Uterus (tissue), 4 donors: ENCODE results near the gene CHST11. TPM values are rescaled to one million over a fixed set of nuclear protein-coding genes. Genes with fewer than 3 reads are reported as not detected.
A peak's percentile ranks its signal among the peaks of the same experiment; 100 is the strongest.
"Not testable (repeated sequence)": the region's sequence is repeated elsewhere in the genome, so short reads cannot be mapped to it uniquely, and the experiment has no call there.

Source experiments
- DNase-seq, 2 donors: peaks; one replicate each; pipeline ENCODE4 v3.0.0-alpha.2; 2019 to 2020
- H3K27ac ChIP-seq, 2 donors: fragments of 200-600 bp; sonication (generic); 1 replicate in 1 of 2; 2 replicates in 1 of 2; pipeline ENCODE4 v1.5.1; 2016 to 2018
- H3K27me3 ChIP-seq, 2 donors: fragments of 200-600 bp; sonication (generic); one replicate each; pipeline ENCODE4 v1.5.1; 2018 to 2019; ENCODE audit warnings: control low read depth in 1 of 2
- H3K36me3 ChIP-seq, 2 donors: fragments of 200-600 bp; sonication (generic); one replicate each; pipeline ENCODE4 v1.5.1; 2019; ENCODE audit warnings: control low read depth in 1 of 2
- H3K4me1 ChIP-seq, 2 donors: fragments of 200-600 bp; sonication (generic); one replicate each; pipeline ENCODE4 v1.5.1; 2018 to 2019; ENCODE audit warnings: control low read depth in 1 of 2
- H3K4me3 ChIP-seq, 2 donors: fragments of 200-600 bp; sonication (generic); 1 replicate in 1 of 2; 2 replicates in 1 of 2; pipeline ENCODE4 v1.5.1; 2018 to 2019; ENCODE audit warnings: mild to moderate bottlenecking in 1 of 2
- H3K9me3 ChIP-seq, 2 donors: fragments of 200-600 bp; sonication (generic); one replicate each; pipeline ENCODE4 v1.5.1; 2019; ENCODE audit warnings: control low read depth in 1 of 2
- CTCF ChIP-seq, 4 experiments: fragments of 200-600 bp in 2 of 4; fragments of 450-650 bp in 2 of 4; sonication (generic) in 2 of 4; IDR thresholded peaks; one replicate each; pipeline ENCODE4 v1.5.1; 2016 to 2019; ENCODE audit warnings: antibody characterized with exemption in 4 of 4, mild to moderate bottlenecking in 2 of 4, moderate library complexity in 1 of 4
- POLR2A ChIP-seq, 2 donors: fragments of 450-650 bp; IDR thresholded peaks; one replicate each; pipeline ENCODE4 v1.6.1; 2016; ENCODE audit warnings: antibody characterized with exemption in 2 of 2, mild to moderate bottlenecking in 1 of 2, moderate library complexity in 1 of 2
- intact Hi-C: fragments of 100-400 bp; cut with DNase I; formaldehyde crosslinking; loops from one replicate; pipeline ENCODE4 v1.15.1; 2023; ENCODE audit warnings: low total_unique reads
- total RNA-seq, 4 donors: library from RNA; depleted of rRNA in 3 of 4; stranded (reverse); fragments of >200 nt in 3 of 4; gene quantifications; one replicate each; pipeline versions ENCODE4 v1.1.0 to v1.2.4, GENCODE V29; 2014 to 2023
- donor health status: DM: yes; HTN: yes; CAD: no.

CHST11 gene
- total RNA-seq, 4 donors from 2014 or later: 21.0 to 82.1 (median 58.7) TPM

- TF ChIP-seq POLR2A (IDR thresholded peaks at IDR 0.05) (no peak), CTCF (IDR thresholded peaks at IDR 0.05) (no peak)
- no peaks in the 10 kb centered on the region for H3K9me3 ChIP-seq
- no peaks in the 10 kb centered on the region for H3K27me3 ChIP-seq
- no peak overlapping the region for H3K4me3 ChIP-seq
- intact Hi-C loops: no loop called here
- DNase-seq: no peak
- no peaks in the 10 kb centered on the region for H3K36me3 ChIP-seq
- no peak overlapping the region for H3K27ac ChIP-seq
- no peaks in the 10 kb centered on the region for H3K4me1 ChIP-seq
Observed at GRCh38 chr12:104609445-104609844, 152.7 kb downstream of the CHST11 start.

- Histone ChIP-seq H3K27me3 (no peaks in the 10 kb centered on the region), H3K27ac (no peak overlapping the region), H3K9me3 (no peaks in the 10 kb centered on the region), H3K36me3 (no peaks in the 10 kb centered on the region), H3K4me3 (no peak overlapping the region), H3K4me1 (no peaks in the 10 kb centered on the region)
- no peak for DNase-seq
- intact Hi-C loops: no loop called here
- TF ChIP-seq POLR2A (IDR thresholded peaks at IDR 0.05) (no peak), CTCF (IDR thresholded peaks at IDR 0.05) (no peak)
Observed at GRCh38 chr12:104610513-104611235, 153.9 kb downstream of the CHST11 start.

- intact Hi-C loops: no loop called here
- Histone ChIP-seq H3K27ac (no peak overlapping the region), H3K36me3 (no peaks in the 10 kb centered on the region), H3K4me3 (no peak overlapping the region), H3K4me1 (no peaks in the 10 kb centered on the region), H3K9me3 (no peaks in the 10 kb centered on the region), H3K27me3 (no peaks in the 10 kb centered on the region)
- TF ChIP-seq CTCF (IDR thresholded peaks at IDR 0.05) (no peak), POLR2A (IDR thresholded peaks at IDR 0.05) (no peak)
- DNase-seq: no peak
Observed at GRCh38 chr12:104611671-104612070, 154.9 kb downstream of the CHST11 start.

GRCh38 chr12:104613372-104613771 lies 156.6 kb downstream of the CHST11 start:
- intact Hi-C loops, H3K27ac ChIP-seq, H3K27me3 ChIP-seq, H3K9me3 ChIP-seq, DNase-seq, H3K36me3 ChIP-seq, H3K4me3 ChIP-seq, H3K4me1 ChIP-seq: not testable (repeated sequence)

GRCh38 chr12:104615048-104615561 lies 158.4 kb downstream of the CHST11 start:
- Histone ChIP-seq H3K27ac (peak overlapping the region; percentile 29 to 62), H3K9me3 (no peaks in the 10 kb centered on the region), H3K4me1 (no peaks in the 10 kb centered on the region), H3K27me3 (no peaks in the 10 kb centered on the region), H3K4me3 (no peak overlapping the region), H3K36me3 (no peaks in the 10 kb centered on the region)
- TF ChIP-seq POLR2A (IDR thresholded peaks at IDR 0.05) (no peak), CTCF (IDR thresholded peaks at IDR 0.05) (no peak)
- intact Hi-C loops: no loop called here
- DNase-seq: peak; percentile 73
